ENCODE data around the gene PDPN. TPM values are rescaled to one million over a fixed set of nuclear protein-coding genes. Genes with fewer than 3 reads are reported as not detected.

Gene PDPN
- total RNA-seq, 1 experiment from 2014 or later: not detected

GRCh38 chr1:13550663-13551062, 33.0 kb upstream of the PDPN start:
- Histone ChIP-seq H3K4me3 (replicated peaks in 1 of 2; ENCODE audit: low read depth in 1 of 2, low read length in 2 of 2) (no peak overlapping the region), H3K4me1 (ENCODE audit: control insufficient read depth in 1 of 2, insufficient read depth in 2 of 2, low read length in 2 of 2) (no peaks in the 10 kb centered on the region), H3K9me2 (ENCODE audit: insufficient read depth) (no peaks in the 10 kb centered on the region), H3K9ac (ENCODE audit: low read length) (no peak overlapping the region), H4K20me1 (ENCODE audit: insufficient read depth) (no peaks in the 10 kb centered on the region), H3K4me2 (ENCODE audit: low read length) (no peak overlapping the region), H3K27me3 (ENCODE audit: insufficient read depth, low read length) (peaks cover 4% of the 10 kb centered on the region), H3K27ac (ENCODE audit: low read depth, low read length) (no peak overlapping the region), H3K79me2 (ENCODE audit: insufficient read depth, low read length) (no peaks in the 10 kb centered on the region), H2AFZ (ENCODE audit: low read depth, low read length, poor library complexity, severe bottlenecking) (no peak overlapping the region), H3K36me3 (ENCODE audit: control insufficient read depth in 1 of 2, insufficient read depth in 2 of 2, low read length in 2 of 2) (no peaks in the 10 kb centered on the region), H3K9me3 (ENCODE audit: control insufficient read depth in 1 of 2, insufficient read depth in 1 of 2, low read depth in 1 of 2, low read length in 2 of 2) (no peaks in the 10 kb centered on the region)
- TF ChIP-seq CEBPB (IDR thresholded peaks at IDR 0.05; ENCODE audit: low read depth) (no peak), RAD21 (IDR thresholded peaks at IDR 0.05; ENCODE audit: low read depth) (no peak), SRF (IDR thresholded peaks at IDR 0.05; ENCODE audit: low read depth) (no peak), ZBTB33 (IDR thresholded peaks at IDR 0.05; ENCODE audit: extremely low read depth, insufficient replicate concordance, low read length) (no peak), FOSL1 (IDR thresholded peaks at IDR 0.05; ENCODE audit: low read depth) (no peak), EGR1 (IDR thresholded peaks at IDR 0.05; ENCODE audit: low read depth) (no peak), REST (IDR thresholded peaks at IDR 0.05; ENCODE audit: low read depth) (no peak), ZNF274 (IDR thresholded peaks at IDR 0.05; ENCODE audit: low read depth, low read length) (no peak), CTCF (IDR thresholded peaks at IDR 0.05 in 2 of 3, conservative IDR thresholded peaks at IDR 0.05 in 1 of 3; ENCODE audit: borderline replicate concordance in 1 of 3, insufficient read depth in 1 of 3, low read depth in 2 of 3, low read length in 2 of 3) (no peak), MAX (IDR thresholded peaks at IDR 0.05) (no peak), ATF3 (IDR thresholded peaks at IDR 0.05) (no peak), JUND (IDR thresholded peaks at IDR 0.05) (no peak), YY1 (IDR thresholded peaks at IDR 0.05; ENCODE audit: extremely low read depth, insufficient replicate concordance, low read depth, low read length) (no peak), EZH2 (IDR thresholded peaks at IDR 0.05) (no peak), TCF7L2 (IDR thresholded peaks at IDR 0.05; ENCODE audit: borderline replicate concordance, extremely low read depth, insufficient read depth, insufficient read length) (no peak)
- intact Hi-C loops (cut with micrococcal nuclease): no loop called here
- no peak for DNase-seq (ENCODE audit: low read depth, low spot score)
- ChIA-PET POLR2A (no interaction called here), RAD21 (ENCODE audit: low non-redundant PET in 1 of 2, low total read pairs in 2 of 2, uncharacterized antibody in 2 of 2, unreplicated experiment in 2 of 2) (no interaction called here), CTCF (no interaction called here)
- BruUV-seq (replicated peaks): no TSS peak
- ATAC-seq: no peak

Measured in HCT116 (cell line).